Measurements from ENCODE around the gene ARF5.
A peak's percentile ranks its signal among the peaks of the same experiment; 100 is the strongest.

ARF5 gene

GRCh38 chr7:127591591-127591990 lies 3.4 kb downstream of the ARF5 start:
- ChIA-PET CTCF (no interaction called here), POLR2A (no interaction called here)
- no peak for TF ChIP-seq FOXM1 (IDR thresholded peaks at IDR 0.05; ENCODE audit: borderline replicate concordance)
- no peak for TF ChIP-seq TARDBP (IDR thresholded peaks at IDR 0.05)
- no peak for TF ChIP-seq NFRKB (IDR thresholded peaks at IDR 0.05)
- TF ChIP-seq ELF4 (IDR thresholded peaks at IDR 0.05), result no peak
- no peak for TF ChIP-seq CTBP1 (IDR thresholded peaks at IDR 0.05; ENCODE audit: borderline replicate concordance)
- TF ChIP-seq ZNF384 (IDR thresholded peaks at IDR 0.05), result no peak
- no peak for TF ChIP-seq SUZ12 (IDR thresholded peaks at IDR 0.05)
- TF ChIP-seq SP1 (IDR thresholded peaks at IDR 0.05), result no peak
- TF ChIP-seq HDGF (IDR thresholded peaks at IDR 0.05; ENCODE audit: borderline replicate concordance), result no peak
- no peak for TF ChIP-seq FOXK2 (IDR thresholded peaks at IDR 0.05)
- TF ChIP-seq BHLHE40 (IDR thresholded peaks at IDR 0.05; ENCODE audit: borderline replicate concordance), result no peak
- TF ChIP-seq L3MBTL2 (conservative IDR thresholded peaks at IDR 0.05), result no peak
- no peak for TF ChIP-seq FOXA1 (IDR thresholded peaks at IDR 0.05)
- no peak for TF ChIP-seq ARNT (IDR thresholded peaks at IDR 0.05)
- TF ChIP-seq LEF1 (IDR thresholded peaks at IDR 0.05; ENCODE audit: borderline replicate concordance), result no peak
- TF ChIP-seq PKNOX1 (IDR thresholded peaks at IDR 0.05), result no peak
- no peak for DNase-seq (ENCODE audit: extremely low spot score)

GRCh38 chr7:127592550-127592949 lies 4.3 kb downstream of the ARF5 start:
- ChIA-PET CTCF (interaction anchor here (0.6 kb wide), 1 partner anchor 421 kb away, joined by 3 read pairs; no protein-coding TSS in a partner anchor), POLR2A (no interaction called here)
- DNase-seq (ENCODE audit: extremely low spot score), result no peak
- TF ChIP-seq TARDBP (IDR thresholded peaks at IDR 0.05) (no peak), HDGF (IDR thresholded peaks at IDR 0.05; ENCODE audit: borderline replicate concordance) (no peak), BHLHE40 (IDR thresholded peaks at IDR 0.05; ENCODE audit: borderline replicate concordance) (no peak), FOXK2 (IDR thresholded peaks at IDR 0.05) (no peak), FOXA1 (IDR thresholded peaks at IDR 0.05) (no peak), NFRKB (IDR thresholded peaks at IDR 0.05) (no peak), FOXM1 (IDR thresholded peaks at IDR 0.05; ENCODE audit: borderline replicate concordance) (no peak), SP1 (IDR thresholded peaks at IDR 0.05) (no peak), SUZ12 (IDR thresholded peaks at IDR 0.05) (no peak), ARNT (IDR thresholded peaks at IDR 0.05) (no peak), L3MBTL2 (conservative IDR thresholded peaks at IDR 0.05) (no peak), ZNF384 (IDR thresholded peaks at IDR 0.05) (no peak)

GRCh38 chr7:127594490-127594889 lies 6.3 kb downstream of the ARF5 start:
- DNase-seq (ENCODE audit: extremely low spot score), result no peak
- CTCF ChIA-PET, result no interaction called here
- POLR2A ChIA-PET, result no interaction called here
- TF ChIP-seq ARNT (IDR thresholded peaks at IDR 0.05), result no peak
- no peak for TF ChIP-seq FOXM1 (IDR thresholded peaks at IDR 0.05; ENCODE audit: borderline replicate concordance)
- TF ChIP-seq L3MBTL2 (conservative IDR thresholded peaks at IDR 0.05), result no peak
- no peak for TF ChIP-seq NFRKB (IDR thresholded peaks at IDR 0.05)
- TF ChIP-seq SP1 (IDR thresholded peaks at IDR 0.05), result no peak
- no peak for TF ChIP-seq FOXK2 (IDR thresholded peaks at IDR 0.05)
- no peak for TF ChIP-seq ZNF384 (IDR thresholded peaks at IDR 0.05)

- POLR2A ChIA-PET, result no interaction called here
- CTCF ChIA-PET, result no interaction called here
- TF ChIP-seq ZNF384 (IDR thresholded peaks at IDR 0.05), result no peak
- DNase-seq (ENCODE audit: extremely low spot score), result no peak
These were observed 7.5 kb downstream of the ARF5 start for GRCh38 chr7:127595737-127596136.

GRCh38 chr7:127598318-127598717 lies 10.1 kb downstream of the ARF5 start:
- ChIA-PET POLR2A (interaction anchor here (1.0 kb wide), 1 partner anchor 10 kb away, joined by 3 read pairs; the partner anchor contains the start of gene ARF5), CTCF (no interaction called here)
- DNase-seq (ENCODE audit: extremely low spot score), result peak; percentile 38
- no peak for TF ChIP-seq LEF1 (IDR thresholded peaks at IDR 0.05; ENCODE audit: borderline replicate concordance)
- no peak for TF ChIP-seq SP1 (IDR thresholded peaks at IDR 0.05)
- no peak for TF ChIP-seq BHLHE40 (IDR thresholded peaks at IDR 0.05; ENCODE audit: borderline replicate concordance)
- TF ChIP-seq ZNF384 (IDR thresholded peaks at IDR 0.05), result no peak
- no peak for TF ChIP-seq PKNOX1 (IDR thresholded peaks at IDR 0.05)
- TF ChIP-seq ARNT (IDR thresholded peaks at IDR 0.05), result no peak
- TF ChIP-seq FOXM1 (IDR thresholded peaks at IDR 0.05; ENCODE audit: borderline replicate concordance), result no peak
- no peak for TF ChIP-seq SUZ12 (IDR thresholded peaks at IDR 0.05)
- TF ChIP-seq HDGF (IDR thresholded peaks at IDR 0.05; ENCODE audit: borderline replicate concordance), result no peak
- no peak for TF ChIP-seq ELF4 (IDR thresholded peaks at IDR 0.05)
- TF ChIP-seq CTBP1 (IDR thresholded peaks at IDR 0.05; ENCODE audit: borderline replicate concordance), result no peak
- TF ChIP-seq L3MBTL2 (conservative IDR thresholded peaks at IDR 0.05), result no peak
- no peak for TF ChIP-seq TARDBP (IDR thresholded peaks at IDR 0.05)
- no peak for TF ChIP-seq FOXK2 (IDR thresholded peaks at IDR 0.05)
- no peak for TF ChIP-seq FOXA1 (IDR thresholded peaks at IDR 0.05)
- no peak for TF ChIP-seq NFRKB (IDR thresholded peaks at IDR 0.05)

- no peak for DNase-seq (ENCODE audit: extremely low spot score)
- ChIA-PET CTCF (interaction anchor here (0.7 kb wide), 1 partner anchor 108 kb away, joined by 3 read pairs; no protein-coding TSS in a partner anchor), POLR2A (no interaction called here)
- no peak for TF ChIP-seq SP1 (IDR thresholded peaks at IDR 0.05)
- no peak for TF ChIP-seq PKNOX1 (IDR thresholded peaks at IDR 0.05)
- TF ChIP-seq FOXK2 (IDR thresholded peaks at IDR 0.05), result no peak
These were observed 12.7 kb downstream of the ARF5 start for GRCh38 chr7:127600885-127601284.

GRCh38 chr7:127608446-127608845 lies 20.2 kb downstream of the ARF5 start:
- CTCF ChIA-PET, result no interaction called here
- TF ChIP-seq LEF1 (IDR thresholded peaks at IDR 0.05; ENCODE audit: borderline replicate concordance) (no peak), ARNT (IDR thresholded peaks at IDR 0.05) (no peak), TARDBP (IDR thresholded peaks at IDR 0.05) (no peak), FOXK2 (IDR thresholded peaks at IDR 0.05) (no peak), NFRKB (IDR thresholded peaks at IDR 0.05) (no peak), CTBP1 (IDR thresholded peaks at IDR 0.05; ENCODE audit: borderline replicate concordance) (no peak), HDGF (IDR thresholded peaks at IDR 0.05; ENCODE audit: borderline replicate concordance) (no peak), FOXA1 (IDR thresholded peaks at IDR 0.05) (no peak), L3MBTL2 (conservative IDR thresholded peaks at IDR 0.05) (no peak), ELF4 (IDR thresholded peaks at IDR 0.05) (no peak), SP1 (IDR thresholded peaks at IDR 0.05) (no peak), FOXM1 (IDR thresholded peaks at IDR 0.05; ENCODE audit: borderline replicate concordance) (no peak), BHLHE40 (IDR thresholded peaks at IDR 0.05; ENCODE audit: borderline replicate concordance) (no peak), SUZ12 (IDR thresholded peaks at IDR 0.05) (no peak)
- POLR2A ChIA-PET, result no interaction called here
- no peak for DNase-seq (ENCODE audit: extremely low spot score)

Measured in HEK293T (cell line).